GM12878 (cell line): ENCODE measurements around the gene CSAD. TPM values are rescaled to one million over a fixed set of nuclear protein-coding genes. Genes with fewer than 3 reads are reported as not detected.

ENCODE experiments used
- BCL11A ChIP-seq: IDR thresholded peaks from 2 replicates; pipeline ENCODE4 v1.6.1; 2011; ENCODE audit warnings: low read depth, low read length
- BHLHE40 ChIP-seq, 2 experiments: fragments of 450-650 bp in 1 of 2; IDR thresholded peaks; 2 replicates each; pipeline ENCODE4 v1.6.1; 2011 to 2017; ENCODE audit warnings: low read depth in 2 of 2, borderline replicate concordance in 1 of 2, improper control_type of control experiment in 1 of 2, low read length in 1 of 2, mild to moderate bottlenecking in 1 of 2
- CBFB ChIP-seq: IDR thresholded peaks from 2 replicates; pipeline ENCODE4 v1.6.1; 2016; ENCODE audit warnings: antibody characterized with exemption, low read depth
- CHD1 ChIP-seq: IDR thresholded peaks from 2 replicates; pipeline ENCODE4 v1.6.1; 2012; ENCODE audit warnings: low read depth, low read length, improper control_type of control experiment
- CREB1 ChIP-seq: IDR thresholded peaks from 2 replicates; pipeline ENCODE4 v1.6.1; 2012; ENCODE audit warnings: low read depth, mild to moderate bottlenecking, inconsistent platforms
- EED ChIP-seq: sonication (generic); IDR thresholded peaks from 2 replicates; pipeline ENCODE4 v1.6.1; 2016; ENCODE audit warnings: antibody characterized with exemption, low read depth
- FOS ChIP-seq: IDR thresholded peaks from 3 replicates; pipeline ENCODE4 v1.6.1; 2011; ENCODE audit warnings: borderline replicate concordance; ENCODE audit not compliant: insufficient read length; ENCODE audit errors: extremely low read depth
- IKZF1 ChIP-seq: fragments of 450-650 bp; conservative IDR thresholded peaks from 2 replicates; pipeline ENCODE4 v1.6.1; 2017; ENCODE audit warnings: antibody characterized with exemption, mild to moderate bottlenecking
- NFIC ChIP-seq: IDR thresholded peaks from 2 replicates; pipeline ENCODE4 v1.6.1; 2012; ENCODE audit warnings: low read depth, mild to moderate bottlenecking, inconsistent platforms, low read length, moderate library complexity
- NR2F1 ChIP-seq: fragments of 450-650 bp; conservative IDR thresholded peaks from 2 replicates; pipeline ENCODE4 v1.6.1; 2017; ENCODE audit warnings: mild to moderate bottlenecking
- POLR2A ChIP-seq: IDR thresholded peaks from 2 replicates; pipeline ENCODE4 v1.6.1; 2011; ENCODE audit warnings: low read depth, mild to moderate bottlenecking, low read length
- REST ChIP-seq: IDR thresholded peaks from 2 replicates; pipeline ENCODE4 v1.6.1; 2012; ENCODE audit warnings: mild to moderate bottlenecking, low read depth, low read length
- SIN3A ChIP-seq: IDR thresholded peaks from 2 replicates; pipeline ENCODE4 v1.6.1; 2012; ENCODE audit warnings: low read depth, low read length, improper control_type of control experiment
- SMARCA5 ChIP-seq: fragments of 450-650 bp; IDR thresholded peaks from 2 replicates; pipeline ENCODE4 v1.6.1; 2017; ENCODE audit warnings: mild to moderate bottlenecking
- SRF ChIP-seq, 2 experiments: IDR thresholded peaks; 2 replicates each; pipeline ENCODE4 v1.6.1; 2011; ENCODE audit warnings: low read depth in 2 of 2, low read length in 2 of 2, mild to moderate bottlenecking in 1 of 2, moderate library complexity in 1 of 2
- TARDBP ChIP-seq: IDR thresholded peaks from 2 replicates; pipeline ENCODE4 v1.6.1; 2016; ENCODE audit warnings: borderline replicate concordance
- polyA plus RNA-seq, 11 experiments: library from polyadenylated mRNA; depleted of rRNA in 4 of 11; unstranded in 6 of 11; stranded (reverse) in 5 of 11; fragments of >200 nt; fragmentation: Nextera tagmentation in 4 of 11; fragmentation: Illumina TruSeq in 1 of 11; extraction: Ambion mirVana in 4 of 11; extraction: Trizol in 1 of 11; gene quantifications; 1 replicate in 1 of 11; 2 replicates in 10 of 11; pipeline versions ENCODE4 v1.2.1 to v1.2.3, GENCODE V29; 2011 to 2016; ENCODE audit warnings: inconsistent platforms in 2 of 11, missing spikeins in 2 of 11, low read depth in 1 of 11
- total RNA-seq, 4 experiments: library from RNA; depleted of rRNA in 3 of 4; stranded (reverse); fragments of >200 nt in 3 of 4; fragmentation: Illumina TruSeq in 1 of 4; extraction: Trizol in 1 of 4; gene quantifications; 2 replicates each; pipeline versions ENCODE4 v1.2.1 to v1.2.3, GENCODE V29; 2013 to 2021
- TF ChIP-seq, protein P1 (sequence below): fragments of 450-650 bp; IDR thresholded peaks from 2 replicates; pipeline ENCODE4 v1.6.1; 2017; ENCODE audit warnings: low read depth, mild to moderate bottlenecking, moderate library complexity
- TF ChIP-seq, protein P2 (sequence below): fragments of 450-650 bp; conservative IDR thresholded peaks from 2 replicates; pipeline ENCODE4 v1.6.1; 2017; ENCODE audit warnings: mild to moderate bottlenecking, moderate library complexity
- TF ChIP-seq, protein P3 (sequence below): fragments of 450-650 bp; IDR thresholded peaks from 2 replicates; pipeline ENCODE4 v1.6.1; 2016; ENCODE audit warnings: mild to moderate bottlenecking

Gene CSAD
- total and polyA plus RNA-seq, 10 of the 15 experiments (the other 5 are each of a cell fraction or from before 2014, with no cell fraction given) = 1.1 to 20.4 (median 6.2) TPM

- TF ChIP-seq EED (peak; percentile 92), POLR2A (peak; percentile 36; the same call in 1 of the 2 replicates), NR2F1 (peak; percentile 58), CREB1 (peak; percentile 42; the same call in 1 of the 2 replicates), SMARCA5 (peak; percentile 72; the same call in 1 of the 2 replicates), CHD1 (no peak), IKZF1 (peak; percentile 97), CBFB (peak; percentile 87; the same call in 1 of the 2 replicates), REST (no peak), BCL11A (peak; percentile 30; the same call in 1 of the 2 replicates), SIN3A (peak; percentile 68; the same call in 1 of the 2 replicates), FOS (no peak), NFIC (peak; percentile 83; the same call in 1 of the 2 replicates), BHLHE40 (IDR thresholded peaks at IDR 0.05; ENCODE audit: borderline replicate concordance in 1 of 2, low read depth in 2 of 2, low read length in 1 of 2) (peak; percentile 8 to 68; a peak in 2 of 4 replicates), SRF (IDR thresholded peaks at IDR 0.05; ENCODE audit: low read depth in 2 of 2, low read length in 2 of 2) (no peak), TARDBP (no peak)
- TF ChIP-seq, protein P1, sequence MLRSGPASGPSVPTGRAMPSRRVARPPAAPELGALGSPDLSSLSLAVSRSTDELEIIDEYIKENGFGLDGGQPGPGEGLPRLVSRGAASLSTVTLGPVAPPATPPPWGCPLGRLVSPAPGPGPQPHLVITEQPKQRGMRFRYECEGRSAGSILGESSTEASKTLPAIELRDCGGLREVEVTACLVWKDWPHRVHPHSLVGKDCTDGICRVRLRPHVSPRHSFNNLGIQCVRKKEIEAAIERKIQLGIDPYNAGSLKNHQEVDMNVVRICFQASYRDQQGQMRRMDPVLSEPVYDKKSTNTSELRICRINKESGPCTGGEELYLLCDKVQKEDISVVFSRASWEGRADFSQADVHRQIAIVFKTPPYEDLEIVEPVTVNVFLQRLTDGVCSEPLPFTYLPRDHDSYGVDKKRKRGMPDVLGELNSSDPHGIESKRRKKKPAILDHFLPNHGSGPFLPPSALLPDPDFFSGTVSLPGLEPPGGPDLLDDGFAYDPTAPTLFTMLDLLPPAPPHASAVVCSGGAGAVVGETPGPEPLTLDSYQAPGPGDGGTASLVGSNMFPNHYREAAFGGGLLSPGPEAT = peak; percentile 80
- TF ChIP-seq, protein P2, sequence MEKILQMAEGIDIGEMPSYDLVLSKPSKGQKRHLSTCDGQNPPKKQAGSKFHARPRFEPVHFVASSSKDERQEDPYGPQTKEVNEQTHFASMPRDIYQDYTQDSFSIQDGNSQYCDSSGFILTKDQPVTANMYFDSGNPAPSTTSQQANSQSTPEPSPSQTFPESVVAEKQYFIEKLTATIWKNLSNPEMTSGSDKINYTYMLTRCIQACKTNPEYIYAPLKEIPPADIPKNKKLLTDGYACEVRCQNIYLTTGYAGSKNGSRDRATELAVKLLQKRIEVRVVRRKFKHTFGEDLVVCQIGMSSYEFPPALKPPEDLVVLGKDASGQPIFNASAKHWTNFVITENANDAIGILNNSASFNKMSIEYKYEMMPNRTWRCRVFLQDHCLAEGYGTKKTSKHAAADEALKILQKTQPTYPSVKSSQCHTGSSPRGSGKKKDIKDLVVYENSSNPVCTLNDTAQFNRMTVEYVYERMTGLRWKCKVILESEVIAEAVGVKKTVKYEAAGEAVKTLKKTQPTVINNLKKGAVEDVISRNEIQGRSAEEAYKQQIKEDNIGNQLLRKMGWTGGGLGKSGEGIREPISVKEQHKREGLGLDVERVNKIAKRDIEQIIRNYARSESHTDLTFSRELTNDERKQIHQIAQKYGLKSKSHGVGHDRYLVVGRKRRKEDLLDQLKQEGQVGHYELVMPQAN = peak; percentile 55; the same call in 1 of the 2 replicates
- TF ChIP-seq, protein P3, sequence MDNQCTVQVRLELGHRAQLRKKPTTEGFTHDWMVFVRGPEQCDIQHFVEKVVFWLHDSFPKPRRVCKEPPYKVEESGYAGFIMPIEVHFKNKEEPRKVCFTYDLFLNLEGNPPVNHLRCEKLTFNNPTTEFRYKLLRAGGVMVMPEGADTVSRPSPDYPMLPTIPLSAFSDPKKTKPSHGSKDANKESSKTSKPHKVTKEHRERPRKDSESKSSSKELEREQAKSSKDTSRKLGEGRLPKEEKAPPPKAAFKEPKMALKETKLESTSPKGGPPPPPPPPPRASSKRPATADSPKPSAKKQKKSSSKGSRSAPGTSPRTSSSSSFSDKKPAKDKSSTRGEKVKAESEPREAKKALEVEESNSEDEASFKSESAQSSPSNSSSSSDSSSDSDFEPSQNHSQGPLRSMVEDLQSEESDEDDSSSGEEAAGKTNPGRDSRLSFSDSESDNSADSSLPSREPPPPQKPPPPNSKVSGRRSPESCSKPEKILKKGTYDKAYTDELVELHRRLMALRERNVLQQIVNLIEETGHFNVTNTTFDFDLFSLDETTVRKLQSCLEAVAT = peak; percentile 75; the same call in 1 of the 2 replicates
These were observed 38.7 kb upstream of the CSAD start (continued) for GRCh38 chr12:53219292-53219955.
